Fibroblast of lung (primary cell): ENCODE measurements around the gene FH. TPM values are rescaled to one million over a fixed set of nuclear protein-coding genes. Genes with fewer than 3 reads are reported as not detected.

ENCODE experiments used
- DNase-seq, 2 donors: peaks; one replicate each; pipeline versions ENCODE4 v3.0.0 to v3.0.0-alpha.2; 2010; ENCODE audit warnings: low read depth in 2 of 2
- H2AFZ ChIP-seq: 2 replicates; pipeline ENCODE4 v1.5.1; 2012; ENCODE audit warnings: low read length, control low read depth, inconsistent platforms
- H3K27ac ChIP-seq: 2 replicates; pipeline ENCODE4 v1.5.1; 2011; ENCODE audit warnings: low read length, control low read depth; ENCODE audit not compliant: insufficient read depth
- H3K27me3 ChIP-seq: 2 replicates; pipeline ENCODE4 v1.5.1; 2011; ENCODE audit warnings: mild to moderate bottlenecking, low read length; ENCODE audit not compliant: control insufficient read depth, insufficient read depth
- H3K36me3 ChIP-seq: 2 replicates; pipeline ENCODE4 v1.5.1; 2011; ENCODE audit warnings: low read length; ENCODE audit not compliant: control insufficient read depth, insufficient read depth
- H3K4me1 ChIP-seq: 2 replicates; pipeline ENCODE4 v1.5.1; 2011; ENCODE audit warnings: low read length; ENCODE audit not compliant: control insufficient read depth, insufficient read depth; ENCODE audit errors: extremely low read depth
- H3K4me2 ChIP-seq: 2 replicates; pipeline ENCODE4 v1.5.1; 2011; ENCODE audit warnings: low read length, control low read depth; ENCODE audit not compliant: insufficient read depth; ENCODE audit errors: extremely low read depth
- H3K4me3 ChIP-seq, 4 experiments: fragments of 200-600 bp in 1 of 4; sonication (generic) in 1 of 4; replicated peaks in 1 of 4; 2 replicates each; pipeline ENCODE4 v1.5.1; 2011 to 2016; ENCODE audit warnings: low read length in 4 of 4, low read depth in 3 of 4, mild to moderate bottlenecking in 3 of 4, control low read depth in 2 of 4, inconsistent platforms in 1 of 4, mixed read lengths in 1 of 4; ENCODE audit not compliant: insufficient read depth in 1 of 4; ENCODE audit errors: control extremely low read depth in 1 of 4
- H3K79me2 ChIP-seq: 2 replicates; pipeline ENCODE4 v1.5.1; 2012; ENCODE audit warnings: mild to moderate bottlenecking, low read length, inconsistent platforms; ENCODE audit not compliant: control insufficient read depth, insufficient read depth
- H3K9ac ChIP-seq: 2 replicates; pipeline ENCODE4 v1.5.1; 2011; ENCODE audit warnings: mild to moderate bottlenecking, low read length, control low read depth; ENCODE audit not compliant: insufficient read depth
- H3K9me3 ChIP-seq: 2 replicates; pipeline ENCODE4 v1.5.1; 2012; ENCODE audit warnings: low read depth, low read length; ENCODE audit not compliant: control insufficient read depth, insufficient read depth
- H4K20me1 ChIP-seq: 2 replicates; pipeline ENCODE4 v1.5.1; 2011; ENCODE audit warnings: low read length; ENCODE audit not compliant: control insufficient read depth, insufficient read depth; ENCODE audit errors: extremely low read depth
- CTCF ChIP-seq, 2 donors: IDR thresholded peaks in 1 of 2; conservative IDR thresholded peaks in 1 of 2; 1 replicate in 1 of 2; 2 replicates in 1 of 2; pipeline ENCODE4 v1.5.1; 2011 to 2012; ENCODE audit warnings: low read length in 2 of 2, control low read depth in 1 of 2, inconsistent platforms in 1 of 2, low read depth in 1 of 2, mild to moderate bottlenecking in 1 of 2
- EZH2 ChIP-seq: IDR thresholded peaks from 2 replicates; pipeline ENCODE4 v1.5.1; 2012; ENCODE audit warnings: low read length, control low read depth, mild to moderate bottlenecking; ENCODE audit errors: missing control alignments
- polyA plus RNA-seq, 2 donors: library from polyadenylated mRNA; depleted of rRNA in 1 of 2; stranded (reverse) in 1 of 2; unstranded in 1 of 2; fragments of >200 nt; gene quantifications; 2 replicates each; pipeline ENCODE4 v1.2.1, GENCODE V29; 2011 to 2012; ENCODE audit warnings: missing spikeins in 1 of 2
- total RNA-seq: library from RNA; depleted of rRNA; stranded (reverse); fragments of >200 nt; gene quantifications from 2 replicates; pipeline ENCODE4 v1.2.1, GENCODE V29; 2014

Gene FH
- total and polyA plus RNA-seq, 2 donors (not counting 1 experiment from before 2014, with no cell fraction given) = 118 TPM

GRCh38 chr1:241488739-241489138 is 30.8 kb downstream of the FH start:
- Histone ChIP-seq H3K4me3 (no peak overlapping the region), H3K9ac (no peak overlapping the region), H3K27ac (no peak overlapping the region), H3K36me3 (no peaks in the 10 kb centered on the region), H3K9me3 (no peaks in the 10 kb centered on the region), H3K79me2 (no peaks in the 10 kb centered on the region), H3K4me2 (no peak overlapping the region), H2AFZ (no peak overlapping the region), H3K27me3 (no peaks in the 10 kb centered on the region), H3K4me1 (peaks cover 4% of the 10 kb centered on the region), H4K20me1 (no peaks in the 10 kb centered on the region)
- no peak for TF ChIP-seq EZH2
- no peak for TF ChIP-seq CTCF (conservative IDR thresholded peaks at IDR 0.05 in 1 of 2, IDR thresholded peaks at IDR 0.05 in 1 of 2; ENCODE audit: low read depth in 1 of 2, low read length in 2 of 2)
- DNase-seq = no peak

GRCh38 chr1:241485554-241485992 is 34.0 kb downstream of the FH start:
- H3K79me2 ChIP-seq = no peaks in the 10 kb centered on the region
- H4K20me1 ChIP-seq = no peaks in the 10 kb centered on the region
- no peaks in the 10 kb centered on the region for H3K36me3 ChIP-seq
- H3K4me1 ChIP-seq = peaks cover 15% of the 10 kb centered on the region
- no peak overlapping the region for H3K4me3 ChIP-seq
- H3K4me2 ChIP-seq = no peak overlapping the region
- no peaks in the 10 kb centered on the region for H3K9me3 ChIP-seq
- DNase-seq = peak; percentile 14 to 38
- H3K27ac ChIP-seq = no peak overlapping the region
- no peaks in the 10 kb centered on the region for H3K27me3 ChIP-seq
- H3K9ac ChIP-seq = no peak overlapping the region
- TF ChIP-seq EZH2 (no peak), CTCF (conservative IDR thresholded peaks at IDR 0.05 in 1 of 2, IDR thresholded peaks at IDR 0.05 in 1 of 2; ENCODE audit: low read depth in 1 of 2, low read length in 2 of 2) (peak; percentile 27 to 45)
- H2AFZ ChIP-seq = no peak overlapping the region

GRCh38 chr1:241485145-241485544 is 34.4 kb downstream of the FH start:
- TF ChIP-seq EZH2 (no peak), CTCF (conservative IDR thresholded peaks at IDR 0.05 in 1 of 2, IDR thresholded peaks at IDR 0.05 in 1 of 2; ENCODE audit: low read depth in 1 of 2, low read length in 2 of 2) (no peak)

More at GRCh38 chr1:241485145-241485544, 34.4 kb downstream of the FH start:
- no peaks in the 10 kb centered on the region for H4K20me1 ChIP-seq
- no peak overlapping the region for H3K4me3 ChIP-seq
- H3K36me3 ChIP-seq = no peaks in the 10 kb centered on the region
- H3K4me2 ChIP-seq = no peak overlapping the region
- H3K79me2 ChIP-seq = no peaks in the 10 kb centered on the region
- no peak overlapping the region for H3K9ac ChIP-seq
- peaks cover 15% of the 10 kb centered on the region for H3K4me1 ChIP-seq
- no peaks in the 10 kb centered on the region for H3K9me3 ChIP-seq
- no peak overlapping the region for H2AFZ ChIP-seq
- DNase-seq = no peak
- H3K27me3 ChIP-seq = no peaks in the 10 kb centered on the region
- H3K27ac ChIP-seq = no peak overlapping the region
